Suprapubic skin (tissue), 4 donors: ENCODE results near the gene SPATC1L.

Source experiments
- POLR2A ChIP-seq, 2 donors: fragments of 450-650 bp; IDR thresholded peaks; one replicate each; pipeline ENCODE4 v1.6.1; 2017; ENCODE audit warnings: antibody characterized with exemption in 2 of 2, mild to moderate bottlenecking in 2 of 2, moderate library complexity in 2 of 2
- POLR2AphosphoS5 ChIP-seq, 3 donors: sonication (generic); formaldehyde crosslinking; IDR thresholded peaks; one replicate each; pipeline ENCODE4 v1.6.1; 2017; ENCODE audit warnings: antibody characterized with exemption in 3 of 3
- TF ChIP-seq, protein P1 (sequence below), 2 donors: fragments of 200-600 bp in 1 of 2; fragments of 450-650 bp in 1 of 2; sonication (generic) in 1 of 2; IDR thresholded peaks; one replicate each; pipeline ENCODE4 v1.5.1; 2016 to 2019; ENCODE audit warnings: antibody characterized with exemption in 2 of 2, mild to moderate bottlenecking in 1 of 2, moderate library complexity in 1 of 2

DNA sequence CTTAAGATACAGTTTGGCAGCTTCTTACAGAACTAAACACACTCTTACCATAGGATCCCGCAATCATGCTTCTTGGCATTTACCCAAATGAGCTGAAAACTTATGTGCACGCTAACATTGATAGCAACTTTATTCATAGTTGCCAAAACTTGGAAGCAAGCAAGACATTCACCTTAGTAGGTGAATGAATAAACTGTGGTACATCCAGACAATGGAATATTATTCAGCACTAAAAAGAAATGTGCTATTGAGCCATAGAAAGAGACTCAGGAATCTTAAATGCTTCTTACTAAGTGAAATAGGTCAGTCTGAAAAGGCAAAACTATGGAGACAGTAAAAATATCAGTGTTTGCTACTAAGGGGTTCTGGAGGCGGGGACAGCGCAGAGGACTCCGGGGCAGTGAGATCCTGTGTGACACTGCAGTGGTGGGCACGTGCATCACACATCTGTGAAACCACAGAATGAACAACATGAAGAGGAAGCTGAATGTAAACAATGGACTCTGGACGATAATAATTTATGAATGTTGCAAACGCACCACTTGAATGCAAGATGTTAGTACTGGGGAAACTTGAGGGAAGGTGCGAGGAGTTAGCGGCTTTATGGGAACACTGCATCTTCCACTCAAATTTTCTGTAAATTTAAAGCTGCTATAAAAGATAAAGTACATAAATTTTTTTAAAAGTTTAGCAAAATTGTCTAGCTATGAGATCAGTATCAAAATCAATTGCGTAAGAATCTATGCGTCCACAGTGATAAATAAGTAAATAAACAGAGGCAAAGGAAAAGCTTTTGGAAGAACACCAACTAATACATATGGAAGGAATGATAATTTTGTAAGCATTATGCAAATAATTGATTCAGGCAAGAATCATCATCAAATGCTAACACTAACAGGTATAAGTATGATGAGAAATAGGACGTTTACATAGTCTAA lies 15.4 kb upstream of the SPATC1L start:
- TF ChIP-seq POLR2AphosphoS5 (IDR thresholded peaks at IDR 0.05) (no peak), POLR2A (IDR thresholded peaks at IDR 0.05) (no peak)
- TF ChIP-seq, protein P1, sequence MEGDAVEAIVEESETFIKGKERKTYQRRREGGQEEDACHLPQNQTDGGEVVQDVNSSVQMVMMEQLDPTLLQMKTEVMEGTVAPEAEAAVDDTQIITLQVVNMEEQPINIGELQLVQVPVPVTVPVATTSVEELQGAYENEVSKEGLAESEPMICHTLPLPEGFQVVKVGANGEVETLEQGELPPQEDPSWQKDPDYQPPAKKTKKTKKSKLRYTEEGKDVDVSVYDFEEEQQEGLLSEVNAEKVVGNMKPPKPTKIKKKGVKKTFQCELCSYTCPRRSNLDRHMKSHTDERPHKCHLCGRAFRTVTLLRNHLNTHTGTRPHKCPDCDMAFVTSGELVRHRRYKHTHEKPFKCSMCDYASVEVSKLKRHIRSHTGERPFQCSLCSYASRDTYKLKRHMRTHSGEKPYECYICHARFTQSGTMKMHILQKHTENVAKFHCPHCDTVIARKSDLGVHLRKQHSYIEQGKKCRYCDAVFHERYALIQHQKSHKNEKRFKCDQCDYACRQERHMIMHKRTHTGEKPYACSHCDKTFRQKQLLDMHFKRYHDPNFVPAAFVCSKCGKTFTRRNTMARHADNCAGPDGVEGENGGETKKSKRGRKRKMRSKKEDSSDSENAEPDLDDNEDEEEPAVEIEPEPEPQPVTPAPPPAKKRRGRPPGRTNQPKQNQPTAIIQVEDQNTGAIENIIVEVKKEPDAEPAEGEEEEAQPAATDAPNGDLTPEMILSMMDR (IDR thresholded peaks at IDR 0.05), result no peak
